ENCODE results near the gene RIPOR3. TPM values are rescaled to one million over a fixed set of nuclear protein-coding genes. Genes with fewer than 3 reads are reported as not detected.
"Not testable (repeated sequence)": the region's sequence is repeated elsewhere in the genome, so short reads cannot be mapped to it uniquely, and the experiment has no call there.

The RIPOR3 gene
- total RNA-seq, 1 experiment from 2014 or later = 0.12 TPM

- no peak for DNase-seq (ENCODE audit: extremely low read depth, low read depth)
These were observed 33.7 kb upstream of the RIPOR3 start for GRCh38 chr20:50724851-50725723.

- DNase-seq (ENCODE audit: extremely low read depth, low read depth) = no peak
These were observed 32.9 kb upstream of the RIPOR3 start for GRCh38 chr20:50724112-50724725.

GRCh38 chr20:50723672-50724071 is 32.3 kb upstream of the RIPOR3 start:
- no peak for DNase-seq (ENCODE audit: extremely low read depth, low read depth)

- DNase-seq (ENCODE audit: extremely low read depth, low read depth) = no peak
These were observed 31.2 kb upstream of the RIPOR3 start for GRCh38 chr20:50722424-50723155.

- DNase-seq (ENCODE audit: extremely low read depth, low read depth) = no peak
These were observed 30.5 kb upstream of the RIPOR3 start for GRCh38 chr20:50721881-50722281.

GRCh38 chr20:50720582-50720981 is 29.2 kb upstream of the RIPOR3 start:
- no peak for DNase-seq (ENCODE audit: extremely low read depth, low read depth)

- no peak for DNase-seq (ENCODE audit: extremely low read depth, low read depth)
These were observed 28.7 kb upstream of the RIPOR3 start for GRCh38 chr20:50720026-50720425.

GRCh38 chr20:50719328-50719727 is 28.0 kb upstream of the RIPOR3 start:
- DNase-seq (ENCODE audit: extremely low read depth, low read depth) = no peak

GRCh38 chr20:50717974-50718761 is 26.8 kb upstream of the RIPOR3 start:
- no peak for DNase-seq (ENCODE audit: extremely low read depth, low read depth)

GRCh38 chr20:50717312-50717711 is 26.0 kb upstream of the RIPOR3 start:
- DNase-seq (ENCODE audit: extremely low read depth, low read depth) = no peak

GRCh38 chr20:50716518-50716917 is 25.2 kb upstream of the RIPOR3 start:
- DNase-seq (ENCODE audit: extremely low read depth, low read depth) = no peak

- no peak for DNase-seq (ENCODE audit: extremely low read depth, low read depth)
These were observed 24.4 kb upstream of the RIPOR3 start for GRCh38 chr20:50715694-50716093.

- not testable (repeated sequence) for DNase-seq (ENCODE audit: extremely low read depth, low read depth)
These were observed 23.1 kb upstream of the RIPOR3 start for GRCh38 chr20:50714426-50714825.

GRCh38 chr20:50713657-50714101 is 22.3 kb upstream of the RIPOR3 start:
- no peak for DNase-seq (ENCODE audit: extremely low read depth, low read depth)

- DNase-seq (ENCODE audit: extremely low read depth, low read depth) = no peak
These were observed 21.7 kb upstream of the RIPOR3 start for GRCh38 chr20:50712771-50713656.

- no peak for DNase-seq (ENCODE audit: extremely low read depth, low read depth)
These were observed 19.9 kb upstream of the RIPOR3 start for GRCh38 chr20:50711113-50711825.

GRCh38 chr20:50710492-50711063 is 19.2 kb upstream of the RIPOR3 start:
- DNase-seq (ENCODE audit: extremely low read depth, low read depth) = no peak

- no peak for DNase-seq (ENCODE audit: extremely low read depth, low read depth)
These were observed 18.3 kb upstream of the RIPOR3 start for GRCh38 chr20:50709636-50709973.

All from NCI-H460 (cell line).